Fibroblast of lung (primary cell): ENCODE measurements around the gene TMEM63B.
"Not testable (repeated sequence)": the region's sequence is repeated elsewhere in the genome, so short reads cannot be mapped to it uniquely, and the experiment has no call there.

ENCODE experiments used
- EZH2 ChIP-seq: IDR thresholded peaks from 2 replicates; pipeline ENCODE4 v1.5.1; 2012; ENCODE audit warnings: low read length, control low read depth, mild to moderate bottlenecking; ENCODE audit errors: missing control alignments
- TF ChIP-seq, protein P1 (sequence below), 2 donors: IDR thresholded peaks in 1 of 2; conservative IDR thresholded peaks in 1 of 2; 1 replicate in 1 of 2; 2 replicates in 1 of 2; pipeline ENCODE4 v1.5.1; 2011 to 2012; ENCODE audit warnings: low read length in 2 of 2, control low read depth in 1 of 2, inconsistent platforms in 1 of 2, low read depth in 1 of 2, mild to moderate bottlenecking in 1 of 2

DNA sequence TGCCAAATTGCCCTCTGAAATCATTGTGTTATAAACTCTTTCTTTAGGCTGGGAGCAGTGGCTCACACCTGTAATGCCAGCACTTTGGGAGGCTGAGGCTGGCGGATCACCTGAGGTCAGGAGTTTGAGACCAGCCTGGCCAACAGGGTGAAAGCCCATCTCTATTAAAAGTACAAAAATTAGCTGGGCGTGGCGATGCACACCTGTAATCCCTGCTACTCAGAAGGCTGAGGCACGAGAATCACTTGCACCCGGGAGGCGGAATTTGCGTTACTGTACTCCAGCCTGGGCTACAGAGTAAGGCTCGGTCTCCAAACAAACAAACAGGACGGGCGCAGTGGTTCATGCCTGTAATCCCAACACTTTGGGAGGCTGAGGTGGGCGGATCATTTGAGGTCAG, 69.0 kb downstream of the TMEM63B start:
- TF ChIP-seq, protein P1, sequence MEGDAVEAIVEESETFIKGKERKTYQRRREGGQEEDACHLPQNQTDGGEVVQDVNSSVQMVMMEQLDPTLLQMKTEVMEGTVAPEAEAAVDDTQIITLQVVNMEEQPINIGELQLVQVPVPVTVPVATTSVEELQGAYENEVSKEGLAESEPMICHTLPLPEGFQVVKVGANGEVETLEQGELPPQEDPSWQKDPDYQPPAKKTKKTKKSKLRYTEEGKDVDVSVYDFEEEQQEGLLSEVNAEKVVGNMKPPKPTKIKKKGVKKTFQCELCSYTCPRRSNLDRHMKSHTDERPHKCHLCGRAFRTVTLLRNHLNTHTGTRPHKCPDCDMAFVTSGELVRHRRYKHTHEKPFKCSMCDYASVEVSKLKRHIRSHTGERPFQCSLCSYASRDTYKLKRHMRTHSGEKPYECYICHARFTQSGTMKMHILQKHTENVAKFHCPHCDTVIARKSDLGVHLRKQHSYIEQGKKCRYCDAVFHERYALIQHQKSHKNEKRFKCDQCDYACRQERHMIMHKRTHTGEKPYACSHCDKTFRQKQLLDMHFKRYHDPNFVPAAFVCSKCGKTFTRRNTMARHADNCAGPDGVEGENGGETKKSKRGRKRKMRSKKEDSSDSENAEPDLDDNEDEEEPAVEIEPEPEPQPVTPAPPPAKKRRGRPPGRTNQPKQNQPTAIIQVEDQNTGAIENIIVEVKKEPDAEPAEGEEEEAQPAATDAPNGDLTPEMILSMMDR (conservative IDR thresholded peaks at IDR 0.05 in 1 of 2, IDR thresholded peaks at IDR 0.05 in 1 of 2; ENCODE audit: low read depth in 1 of 2, low read length in 2 of 2) = not testable (repeated sequence)
- not testable (repeated sequence) for TF ChIP-seq EZH2
